Lung (tissue), 16 donors: ENCODE data around the gene KDM5B. TPM values are rescaled to one million over a fixed set of nuclear protein-coding genes. Genes with fewer than 3 reads are reported as not detected.
A peak's percentile ranks its signal among the peaks of the same experiment; 100 is the strongest.

Source experiments
- ATAC-seq: fragments of 200-7000 bp; cut with Tn5 transposase; one replicate; pipeline ENCODE4 v1.9.1; 2020; ENCODE audit warnings: moderate number of reproducible peaks; ENCODE audit not compliant: insufficient read depth, low FRiP score
- DNase-seq, 3 donors: peaks; one replicate each; pipeline ENCODE4 v3.0.0-alpha.2; 2013 to 2017
- H3K27ac ChIP-seq, 2 donors: one replicate each; pipeline ENCODE4 v1.5.1; 2013; ENCODE audit warnings: mild to moderate bottlenecking in 2 of 2, moderate library complexity in 2 of 2, control low read depth in 1 of 2, inconsistent platforms in 1 of 2, low read depth in 1 of 2, low read length in 1 of 2
- H3K27me3 ChIP-seq, 3 donors: one replicate each; pipeline ENCODE4 v1.5.1; 2013; ENCODE audit warnings: low read length in 2 of 3; ENCODE audit not compliant: control insufficient read depth in 3 of 3, insufficient read depth in 3 of 3
- H3K36me3 ChIP-seq, 4 donors: one replicate each; pipeline ENCODE4 v1.5.1; 2013; ENCODE audit warnings: low read length in 4 of 4, mild to moderate bottlenecking in 1 of 4, moderate library complexity in 1 of 4; ENCODE audit not compliant: control insufficient read depth in 4 of 4, insufficient read depth in 4 of 4
- H3K4me1 ChIP-seq, 5 donors: one replicate each; pipeline ENCODE4 v1.5.1; 2013; ENCODE audit warnings: low read length in 5 of 5, mild to moderate bottlenecking in 2 of 5, moderate library complexity in 1 of 5; ENCODE audit not compliant: control insufficient read depth in 5 of 5, insufficient read depth in 5 of 5
- H3K4me3 ChIP-seq: one replicate; pipeline ENCODE4 v1.5.1; 2013; ENCODE audit warnings: mild to moderate bottlenecking, control low read depth, moderate library complexity
- H3K9ac ChIP-seq, 2 donors: one replicate each; pipeline ENCODE4 v1.5.1; 2013; ENCODE audit warnings: low read length in 2 of 2, control low read depth in 1 of 2; ENCODE audit not compliant: insufficient read depth in 1 of 2
- H3K9me3 ChIP-seq, 4 donors: one replicate each; pipeline ENCODE4 v1.5.1; 2013; ENCODE audit warnings: low read length in 3 of 4, mild to moderate bottlenecking in 1 of 4, moderate library complexity in 1 of 4; ENCODE audit not compliant: control insufficient read depth in 4 of 4, insufficient read depth in 3 of 4
- CTCF ChIP-seq: IDR thresholded peaks from 2 replicates; pipeline ENCODE4 v1.5.1; 2012; ENCODE audit warnings: mild to moderate bottlenecking; ENCODE audit errors: control extremely low read depth, extremely low read depth
- WGBS, 2 donors: extraction: QIAGEN DNeasy Blood & Tissue Kit; methylation state at CpG; one replicate each; pipeline ENCODE4 v1.1.7; 2013; 5-methylcytosine and 5-hydroxymethylcytosine counted together
- long read RNA-seq, 5 donors: transcript quantifications; one replicate each; lab custom pipeline, GENCODE V29; 2026
- polyA plus RNA-seq, 2 donors: library from polyadenylated mRNA; stranded (reverse); fragments of 200-250 nt; gene quantifications; one replicate each; pipeline ENCODE4 v1.2.1, GENCODE V29; 2013
- total RNA-seq, 2 donors: library from RNA; depleted of rRNA in 1 of 2; stranded (reverse); fragments of >200 nt in 1 of 2; gene quantifications; one replicate each; pipeline ENCODE4 v1.2.1, GENCODE V29; 2014 to 2021
- donor health status: control.
- donor health status: control.
- donor health status: Bipolar disorder and iron deficiency.
- donor health status: healthy.
- donor health status: DM: yes; HTN: yes; CAD: no.

Gene KDM5B
- 100 to 1,000 TPM in 1 of 2 donors, 10 to 100 TPM in 1; 51.1 to 247 TPM for total RNA-seq
- 10 to 100 TPM; 11.2 to 12.1 TPM for polyA plus RNA-seq
- long read RNA-seq, donor 1, full-length matches to known transcripts: 37 of 42 reads
- long read RNA-seq, donor 1, partial matches to known transcripts: 5 of 42 reads
- long read RNA-seq, donor 1, other reads (novel, unspliced or antisense): 0 of 42 reads
- long read RNA-seq, donor 2, transcript KDM5B-229 (1 exons, 3,141 nt): major isoform, 15 of 28 reads
- long read RNA-seq, donor 2, partial matches to known transcripts: 0 of 28 reads
- long read RNA-seq, donor 2, other reads (novel, unspliced or antisense): 0 of 28 reads
- long read RNA-seq, donor 3, transcript KDM5B-229 (1 exons, 3,141 nt): major isoform, 12 of 21 reads
- long read RNA-seq, donor 3, partial matches to known transcripts: 0 of 21 reads
- long read RNA-seq, donor 3, other reads (novel, unspliced or antisense): 0 of 21 reads
- long read RNA-seq, donor 4, transcript KDM5B-224 (5 exons, 3,691 nt): minor isoform, 5 of 30 reads
- long read RNA-seq, donor 4, transcript KDM5B-229 (1 exons, 3,141 nt): major isoform, 16 of 30 reads
- long read RNA-seq, donor 4, partial matches to known transcripts: 0 of 30 reads
- long read RNA-seq, donor 4, other reads (novel, unspliced or antisense): 0 of 30 reads
- long read RNA-seq, donor 5, full-length matches to known transcripts: 36 of 44 reads
- long read RNA-seq, donor 5, partial matches to known transcripts: 8 of 44 reads
- long read RNA-seq, donor 5, other reads (novel, unspliced or antisense): 0 of 44 reads

- peak within 1 kb of the TSS; percentile 85 to 93 for H3K27ac ChIP-seq
- 1% methylated on average over 80 to 84 of the region's 84 CpGs for WGBS, 2 donors
- peaks cover 0 to 7% (median 0%) of the 10 kb centered on the region in 3 donors for H3K27me3 ChIP-seq
- DNase-seq: peak; percentile 77 to 93 (median 86)
- peaks cover 4 to 44% (median 14%) of the 10 kb centered on the region in 5 donors for H3K4me1 ChIP-seq
- TF ChIP-seq CTCF: no peak
- peak within 1 kb of the TSS; percentile 56 to 60 for H3K9ac ChIP-seq
- H3K9me3 ChIP-seq: no peaks in the 10 kb centered on the region
- no peaks in the 10 kb centered on the region for H3K36me3 ChIP-seq
- ATAC-seq: peak; percentile 44
- peak within 1 kb of the TSS; percentile 99 for H3K4me3 ChIP-seq
Observed at GRCh38 chr1:202807926-202808757, at the start of gene KDM5B. KDM5B (minus strand) TSS chr1:202808421; CDS start chr1:202808305, 116 bp downstream.

GRCh38 chr1:202857136-202857610, 49.0 kb upstream of the KDM5B start:
- no peak for ATAC-seq
- no peaks in the 10 kb centered on the region for H3K36me3 ChIP-seq
- H3K4me3 ChIP-seq: no peak overlapping the region
- H3K4me1 ChIP-seq: peaks cover 0 to 17% (median 8%) of the 10 kb centered on the region in 5 donors
- H3K9ac ChIP-seq: no peak overlapping the region
- WGBS, 2 donors: 49 to 69% methylated on average over 4 of the region's 4 CpGs
- no peak for DNase-seq
- H3K9me3 ChIP-seq: peaks cover 0 to 2% (median 0%) of the 10 kb centered on the region in 4 donors
- TF ChIP-seq CTCF: no peak
- no peaks in the 10 kb centered on the region for H3K27me3 ChIP-seq
- no peak overlapping the region for H3K27ac ChIP-seq

GRCh38 chr1:202856014-202856413, 47.8 kb upstream of the KDM5B start:
- Histone ChIP-seq H3K27me3 (no peaks in the 10 kb centered on the region), H3K9me3 (peaks cover 0 to 2% (median 0%) of the 10 kb centered on the region in 4 donors), H3K4me3 (no peak overlapping the region), H3K9ac (no peak overlapping the region), H3K4me1 (peaks cover 0 to 13% (median 8%) of the 10 kb centered on the region in 5 donors), H3K36me3 (no peaks in the 10 kb centered on the region), H3K27ac (no peak overlapping the region)
- DNase-seq (no peak), ATAC-seq (no peak)
- WGBS, 2 donors: 44 to 78% methylated on average over 2 of the region's 2 CpGs
- TF ChIP-seq CTCF: no peak
